HL-60 (cell line): ENCODE measurements around the gene IGF2R.

ENCODE experiments used
- GABPA ChIP-seq: IDR thresholded peaks from 2 replicates; pipeline ENCODE4 v1.6.1; 2012; ENCODE audit warnings: low read depth
- TF ChIP-seq, protein P1 (sequence below): IDR thresholded peaks from one replicate; pipeline ENCODE4 v1.5.1; 2011; ENCODE audit warnings: low read length, control low read depth, inconsistent platforms; ENCODE audit not compliant: insufficient read depth

DNA sequence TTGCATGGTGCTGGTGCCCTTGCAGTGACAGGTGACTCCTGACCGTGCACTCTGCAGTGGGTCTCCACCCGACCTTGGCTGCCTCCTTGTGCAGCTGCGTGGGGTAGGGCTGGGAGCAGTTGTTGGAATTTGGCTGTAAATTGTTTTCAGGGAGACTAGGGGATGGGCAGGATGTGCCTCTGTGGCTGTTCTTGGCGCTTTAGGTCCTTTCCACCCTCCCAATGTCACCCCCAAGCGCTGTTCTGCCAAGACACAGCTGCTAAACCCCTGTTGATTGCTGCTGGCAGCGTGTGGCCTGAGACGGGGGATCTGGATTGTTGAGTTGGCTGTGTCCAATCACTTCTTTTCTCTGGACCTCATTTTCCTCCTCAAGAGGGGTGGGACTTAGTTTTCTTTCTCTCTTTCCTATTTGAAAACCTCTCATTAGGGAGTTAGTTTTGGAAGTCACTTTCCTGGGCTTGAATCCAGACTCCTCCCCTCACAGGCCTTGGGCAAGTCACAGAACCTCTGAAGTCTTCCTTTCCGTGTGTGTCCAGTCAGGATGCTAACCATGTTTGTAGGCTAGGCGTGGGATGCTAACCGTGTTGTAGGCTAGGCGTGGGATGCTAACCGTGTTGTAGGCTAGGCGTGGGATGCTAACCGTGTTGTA lies 8.5 kb downstream of the IGF2R start:
- TF ChIP-seq, protein P1, sequence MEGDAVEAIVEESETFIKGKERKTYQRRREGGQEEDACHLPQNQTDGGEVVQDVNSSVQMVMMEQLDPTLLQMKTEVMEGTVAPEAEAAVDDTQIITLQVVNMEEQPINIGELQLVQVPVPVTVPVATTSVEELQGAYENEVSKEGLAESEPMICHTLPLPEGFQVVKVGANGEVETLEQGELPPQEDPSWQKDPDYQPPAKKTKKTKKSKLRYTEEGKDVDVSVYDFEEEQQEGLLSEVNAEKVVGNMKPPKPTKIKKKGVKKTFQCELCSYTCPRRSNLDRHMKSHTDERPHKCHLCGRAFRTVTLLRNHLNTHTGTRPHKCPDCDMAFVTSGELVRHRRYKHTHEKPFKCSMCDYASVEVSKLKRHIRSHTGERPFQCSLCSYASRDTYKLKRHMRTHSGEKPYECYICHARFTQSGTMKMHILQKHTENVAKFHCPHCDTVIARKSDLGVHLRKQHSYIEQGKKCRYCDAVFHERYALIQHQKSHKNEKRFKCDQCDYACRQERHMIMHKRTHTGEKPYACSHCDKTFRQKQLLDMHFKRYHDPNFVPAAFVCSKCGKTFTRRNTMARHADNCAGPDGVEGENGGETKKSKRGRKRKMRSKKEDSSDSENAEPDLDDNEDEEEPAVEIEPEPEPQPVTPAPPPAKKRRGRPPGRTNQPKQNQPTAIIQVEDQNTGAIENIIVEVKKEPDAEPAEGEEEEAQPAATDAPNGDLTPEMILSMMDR: no peak
- TF ChIP-seq GABPA: no peak
